Endothelial cell of umbilical vein (primary cell): ENCODE data around the gene GEMIN7. TPM values are rescaled to one million over a fixed set of nuclear protein-coding genes. Genes with fewer than 3 reads are reported as not detected.

Source experiments
- BruUV-seq: library from RNA; stranded (reverse); fragments of 400-500 nt; replicated peaks from 2 replicates; lab custom pipeline; 2021; lab: Mats Ljungman, UMichigan
- CTCF ChIA-PET: fragments of 300-600, 350-600 bp; sonication (Branson Sonifier 250); formaldehyde crosslinking; loops from one replicate; lab custom pipeline; 2021; ENCODE audit warnings: antibody characterized with exemption, inconsistent platforms; lab: Charles Lee
- POLR2A ChIA-PET: fragments of 300-600, 350-600 bp; sonication (Branson Sonifier 250); formaldehyde crosslinking; loops from one replicate; lab custom pipeline; 2021; ENCODE audit warnings: antibody characterized with exemption, inconsistent platforms; lab: Charles Lee
- DNase-seq: peaks from one replicate; pipeline ENCODE4 v3.0.0-alpha.2; 2011; ENCODE audit warnings: low read depth, low spot score
- FAIRE-seq: peaks from 2 replicates; lab custom pipeline; 2011; peaks lifted over from hg19 to GRCh38; lab: Jason Lieb, UNC
- H2AFZ ChIP-seq: 2 replicates; pipeline ENCODE4 v1.6.0; 2012; ENCODE audit warnings: low read depth, low read length, control low read depth, inconsistent platforms
- H3K27ac ChIP-seq: 2 replicates; pipeline ENCODE4 v1.5.1; 2011; ENCODE audit warnings: low read depth, mild to moderate bottlenecking, control low read depth, low read length, moderate library complexity; ENCODE audit not compliant: insufficient read depth
- H3K27me3 ChIP-seq, 2 experiments: 2 replicates each; pipeline versions ENCODE4 v1.6.0 to v1.6.1; 2011; ENCODE audit warnings: low read length in 2 of 2, mixed read lengths in 1 of 2; ENCODE audit not compliant: control insufficient read depth in 2 of 2, insufficient read depth in 2 of 2
- H3K36me3 ChIP-seq, 2 experiments: 2 replicates in 1 of 2; 3 replicates in 1 of 2; pipeline ENCODE4 v1.5.1; 2011; ENCODE audit warnings: low read length in 2 of 2, mild to moderate bottlenecking in 1 of 2, moderate library complexity in 1 of 2; ENCODE audit not compliant: control insufficient read depth in 2 of 2, insufficient read depth in 2 of 2; ENCODE audit errors: extremely low read depth in 1 of 2
- H3K4me1 ChIP-seq: 3 replicates; pipeline ENCODE4 v1.5.1; 2011; ENCODE audit warnings: mild to moderate bottlenecking, low read length; ENCODE audit not compliant: control insufficient read depth, insufficient read depth; ENCODE audit errors: extremely low read depth
- H3K4me2 ChIP-seq: 2 replicates; pipeline ENCODE4 v1.6.1; 2011; ENCODE audit warnings: low read length, control low read depth, mixed read lengths; ENCODE audit not compliant: insufficient read depth
- H3K4me3 ChIP-seq, 3 experiments: fragments of 200-600 bp in 1 of 3; sonication (generic), shearing (Covaris generic) in 1 of 3; replicated peaks in 1 of 3; 2 replicates each; pipeline ENCODE4 v1.5.1; 2011 to 2016; ENCODE audit warnings: control low read depth in 3 of 3, low read length in 3 of 3, mild to moderate bottlenecking in 2 of 3, inconsistent platforms in 1 of 3, low read depth in 1 of 3, moderate library complexity in 1 of 3; ENCODE audit not compliant: insufficient read depth in 1 of 3
- H3K79me2 ChIP-seq: 2 replicates; pipeline ENCODE4 v1.6.0; 2012; ENCODE audit warnings: low read length, inconsistent platforms; ENCODE audit not compliant: control insufficient read depth, insufficient read depth
- H3K9ac ChIP-seq: replicated peaks from 2 replicates; pipeline ENCODE3; 2011; ENCODE audit warnings: low read length, control low read depth; ENCODE audit not compliant: insufficient read depth; ENCODE audit errors: extremely low read depth
- H3K9me1 ChIP-seq: replicated peaks from 3 replicates; pipeline ENCODE4 v1.6.0; 2011; ENCODE audit warnings: mild to moderate bottlenecking, low read length; ENCODE audit not compliant: control insufficient read depth, insufficient read depth; ENCODE audit errors: extremely low read depth
- H3K9me3 ChIP-seq: replicated peaks from 2 replicates; pipeline ENCODE4 v1.5.1; 2012; ENCODE audit warnings: low read length, inconsistent platforms; ENCODE audit not compliant: control insufficient read depth, insufficient read depth
- H4K20me1 ChIP-seq: replicated peaks from 2 replicates; pipeline ENCODE3; 2011; ENCODE audit warnings: mild to moderate bottlenecking, low read length; ENCODE audit not compliant: control insufficient read depth, insufficient read depth; ENCODE audit errors: extremely low read depth
- EZH2 ChIP-seq: IDR thresholded peaks from 2 replicates; pipeline ENCODE4 v1.6.1; 2012; ENCODE audit warnings: borderline replicate concordance, low read depth, mild to moderate bottlenecking, moderate library complexity, low read length, inconsistent platforms; ENCODE audit not compliant: severe bottlenecking
- FOS ChIP-seq: IDR thresholded peaks from 2 replicates; pipeline ENCODE4 v1.6.1; 2011; ENCODE audit warnings: mild to moderate bottlenecking, low read length, moderate library complexity, borderline replicate concordance; ENCODE audit not compliant: insufficient read depth
- GATA2 ChIP-seq: IDR thresholded peaks from 2 replicates; pipeline ENCODE4 v1.7.0; 2011; ENCODE audit warnings: low read depth, mild to moderate bottlenecking, moderate library complexity, mixed read lengths, low read length; ENCODE audit not compliant: insufficient read length, insufficient read depth
- JUN ChIP-seq: IDR thresholded peaks from 2 replicates; pipeline ENCODE4 v1.6.1; 2011; ENCODE audit warnings: borderline replicate concordance, low read depth; ENCODE audit not compliant: insufficient read length, insufficient read depth
- MYC ChIP-seq: IDR thresholded peaks from one replicate; pipeline ENCODE4 v1.6.1; 2011; ENCODE audit warnings: mild to moderate bottlenecking, low read depth, low read length
- POLR2A ChIP-seq: IDR thresholded peaks from 2 replicates; pipeline ENCODE4 v1.6.1; 2012; ENCODE audit warnings: low read depth, mild to moderate bottlenecking, control low read depth, low read length
- POLR2AphosphoS5 ChIP-seq: IDR thresholded peaks from 2 replicates; pipeline ENCODE4 v1.6.1; 2012; ENCODE audit warnings: low read depth, mild to moderate bottlenecking, control low read depth, low read length, moderate library complexity; ENCODE audit not compliant: insufficient read depth
- dilution Hi-C: fragments of 300-500 bp; cut with MboI; formaldehyde crosslinking; loops from one replicate; pipeline ENCODE4 v1.15.0; 2019; ENCODE audit warnings: low sequenced_read_pairs; ENCODE audit not compliant: extremely low pct_ligation_motif_present
- intact Hi-C: fragments of 100-400 bp; cut with micrococcal nuclease; formaldehyde crosslinking; loops from one replicate; pipeline ENCODE4 v1.10.0; 2022
- polyA plus RNA-seq, 4 experiments: library from polyadenylated mRNA; depleted of rRNA in 3 of 4; stranded (reverse) in 3 of 4; unstranded in 1 of 4; fragments of >200 nt; gene quantifications; 2 replicates each; pipeline versions ENCODE4 v1.2.1 to v1.2.3, GENCODE V29; 2011 to 2012; ENCODE audit warnings: missing spikeins in 1 of 4
- total RNA-seq: library from RNA; stranded (reverse); gene quantifications from 2 replicates; pipeline ENCODE4 v1.2.3, GENCODE V29; 2021
- TF ChIP-seq, protein P1 (sequence below), 2 donors: IDR thresholded peaks; 1 replicate in 1 of 2; 2 replicates in 1 of 2; pipeline ENCODE4 v1.5.1; 2011; ENCODE audit warnings: low read length in 2 of 2, mild to moderate bottlenecking in 2 of 2, moderate library complexity in 2 of 2, control low read depth in 1 of 2, inconsistent platforms in 1 of 2, low read depth in 1 of 2; ENCODE audit not compliant: insufficient read depth in 1 of 2; ENCODE audit errors: extremely low read depth in 1 of 2
- TF ChIP-seq, protein P2 (sequence below): IDR thresholded peaks from 2 replicates; pipeline ENCODE4 v1.6.1; 2011; ENCODE audit not compliant: insufficient read depth, insufficient read length

GEMIN7 gene
- total and polyA plus RNA-seq, 2 donors (not counting 3 experiments of a cell fraction or from before 2014, with no cell fraction given): 34.2 to 53.7 TPM

DNA sequence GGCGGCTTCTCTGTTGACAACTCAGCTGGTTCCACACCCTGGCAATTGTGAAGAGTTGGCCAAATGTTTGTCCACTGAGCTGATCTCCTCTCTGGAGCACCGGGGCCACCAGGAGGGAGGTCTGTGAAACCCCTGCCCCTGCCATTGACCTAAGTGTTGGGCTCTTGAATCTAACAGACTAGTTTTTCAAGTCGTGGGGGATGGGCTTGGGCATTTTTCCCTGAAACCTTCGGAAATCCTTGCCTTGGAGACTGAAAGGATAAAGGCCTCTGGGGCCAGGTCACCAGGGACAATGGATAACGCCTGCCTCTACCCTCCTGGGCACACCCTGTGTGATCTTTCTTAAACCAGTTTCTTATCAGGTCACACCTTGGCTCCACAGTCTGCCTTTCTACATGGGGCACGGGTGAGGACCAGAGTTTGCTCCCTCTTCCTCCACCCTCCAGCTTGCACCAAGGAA, 881 bp downstream of the GEMIN7 start:
- intact Hi-C loops: loop anchor here (1.0 to 5.0 kb wide), 2 partner anchors 11 to 43 kb away; partner anchors contain the start of gene CLASRP
- H4K20me1 ChIP-seq: no peaks in the 10 kb centered on the region
- H2AFZ ChIP-seq: no peak overlapping the region
- DNase-seq: no peak
- peak overlapping the region; percentile 83 for H3K4me2 ChIP-seq
- TSS peak; percentile 35 for BruUV-seq
- H3K27me3 ChIP-seq: no peaks in the 10 kb centered on the region
- peak overlapping the region; percentile 57 to 79 (median 58) for H3K4me3 ChIP-seq
- dilution Hi-C loops: no loop called here
- peak overlapping the region; percentile 50 for H3K27ac ChIP-seq
- TF ChIP-seq POLR2A (no peak), FOS (no peak), EZH2 (no peak), GATA2 (no peak), POLR2AphosphoS5 (no peak), JUN (no peak), MYC (no peak)
- TF ChIP-seq, protein P1, sequence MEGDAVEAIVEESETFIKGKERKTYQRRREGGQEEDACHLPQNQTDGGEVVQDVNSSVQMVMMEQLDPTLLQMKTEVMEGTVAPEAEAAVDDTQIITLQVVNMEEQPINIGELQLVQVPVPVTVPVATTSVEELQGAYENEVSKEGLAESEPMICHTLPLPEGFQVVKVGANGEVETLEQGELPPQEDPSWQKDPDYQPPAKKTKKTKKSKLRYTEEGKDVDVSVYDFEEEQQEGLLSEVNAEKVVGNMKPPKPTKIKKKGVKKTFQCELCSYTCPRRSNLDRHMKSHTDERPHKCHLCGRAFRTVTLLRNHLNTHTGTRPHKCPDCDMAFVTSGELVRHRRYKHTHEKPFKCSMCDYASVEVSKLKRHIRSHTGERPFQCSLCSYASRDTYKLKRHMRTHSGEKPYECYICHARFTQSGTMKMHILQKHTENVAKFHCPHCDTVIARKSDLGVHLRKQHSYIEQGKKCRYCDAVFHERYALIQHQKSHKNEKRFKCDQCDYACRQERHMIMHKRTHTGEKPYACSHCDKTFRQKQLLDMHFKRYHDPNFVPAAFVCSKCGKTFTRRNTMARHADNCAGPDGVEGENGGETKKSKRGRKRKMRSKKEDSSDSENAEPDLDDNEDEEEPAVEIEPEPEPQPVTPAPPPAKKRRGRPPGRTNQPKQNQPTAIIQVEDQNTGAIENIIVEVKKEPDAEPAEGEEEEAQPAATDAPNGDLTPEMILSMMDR (IDR thresholded peaks at IDR 0.05; ENCODE audit: extremely low read depth in 1 of 2, insufficient read depth in 1 of 2, low read depth in 1 of 2, low read length in 2 of 2): no peak
- TF ChIP-seq, protein P2, sequence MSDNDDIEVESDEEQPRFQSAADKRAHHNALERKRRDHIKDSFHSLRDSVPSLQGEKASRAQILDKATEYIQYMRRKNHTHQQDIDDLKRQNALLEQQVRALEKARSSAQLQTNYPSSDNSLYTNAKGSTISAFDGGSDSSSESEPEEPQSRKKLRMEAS: no peak
- POLR2A ChIA-PET: no interaction called here
- H3K9me1 ChIP-seq: no peaks in the 10 kb centered on the region
- H3K9ac ChIP-seq: peak overlapping the region; percentile 80
- peaks cover 0 to 4% of the 10 kb centered on the region in 2 experiments for H3K36me3 ChIP-seq
- H3K4me1 ChIP-seq: peaks cover 16% of the 10 kb centered on the region
- peaks cover 43% of the 10 kb centered on the region for H3K79me2 ChIP-seq
- H3K9me3 ChIP-seq: no peaks in the 10 kb centered on the region
- CTCF ChIA-PET: interaction anchor here (1.8 to 2.0 kb wide), 2 partner anchors 11 to 20 kb away, joined by 10 to 16 read pairs; no protein-coding TSS in a partner anchor
- FAIRE-seq: peak; percentile 71
